ENCODE data around the gene ATRNL1. TPM values are rescaled to one million over a fixed set of nuclear protein-coding genes. Genes with fewer than 3 reads are reported as not detected.

ATRNL1 gene
- total RNA-seq, 2 donors from 2014 or later: 4.1 to 4.5 TPM

- no peaks in the 10 kb centered on the region for H3K4me1 ChIP-seq
- no peak for DNase-seq (ENCODE audit: low spot score)
- no peak overlapping the region for H3K27ac ChIP-seq
- H3K27me3 ChIP-seq: no peaks in the 10 kb centered on the region
- TF ChIP-seq CTCF (IDR thresholded peaks at IDR 0.05): no peak
- no peak overlapping the region for H3K4me3 ChIP-seq
- H3K36me3 ChIP-seq: no peaks in the 10 kb centered on the region
- no peaks in the 10 kb centered on the region for H3K9me3 ChIP-seq
Measured at GRCh38 chr10:115977855-115978254, 884.7 kb downstream of the ATRNL1 start.

- TF ChIP-seq CTCF (IDR thresholded peaks at IDR 0.05): no peak
- Histone ChIP-seq H3K4me3 (no peak overlapping the region), H3K36me3 (no peaks in the 10 kb centered on the region), H3K9me3 (peaks cover 0 to 10% of the 10 kb centered on the region in 2 donors), H3K27ac (no peak overlapping the region), H3K4me1 (no peaks in the 10 kb centered on the region), H3K27me3 (no peaks in the 10 kb centered on the region)
- no peak for DNase-seq (ENCODE audit: low spot score)
Measured at GRCh38 chr10:115979576-115979975, 886.4 kb downstream of the ATRNL1 start.

GRCh38 chr10:115980470-115980869 is 887.3 kb downstream of the ATRNL1 start:
- Histone ChIP-seq H3K27ac (no peak overlapping the region), H3K27me3 (no peaks in the 10 kb centered on the region), H3K4me1 (no peaks in the 10 kb centered on the region), H3K36me3 (no peaks in the 10 kb centered on the region), H3K4me3 (no peak overlapping the region), H3K9me3 (peaks cover 0 to 14% of the 10 kb centered on the region in 2 donors)
- DNase-seq (ENCODE audit: low spot score): no peak
- TF ChIP-seq CTCF (IDR thresholded peaks at IDR 0.05): no peak

- TF ChIP-seq CTCF (IDR thresholded peaks at IDR 0.05): no peak
- H3K36me3 ChIP-seq: no peaks in the 10 kb centered on the region
- no peak overlapping the region for H3K4me3 ChIP-seq
- no peak overlapping the region for H3K27ac ChIP-seq
- no peaks in the 10 kb centered on the region for H3K27me3 ChIP-seq
- no peak for DNase-seq (ENCODE audit: low spot score)
- no peaks in the 10 kb centered on the region for H3K4me1 ChIP-seq
- H3K9me3 ChIP-seq: peaks cover 0 to 14% of the 10 kb centered on the region in 2 donors
Measured at GRCh38 chr10:115981081-115981480, 887.9 kb downstream of the ATRNL1 start.

GRCh38 chr10:115982076-115982475 is 888.9 kb downstream of the ATRNL1 start:
- DNase-seq (ENCODE audit: low spot score): no peak
- Histone ChIP-seq H3K27ac (no peak overlapping the region), H3K4me1 (no peaks in the 10 kb centered on the region), H3K4me3 (no peak overlapping the region), H3K27me3 (no peaks in the 10 kb centered on the region), H3K36me3 (no peaks in the 10 kb centered on the region), H3K9me3 (peaks cover 0 to 14% of the 10 kb centered on the region in 2 donors)
- no peak for TF ChIP-seq CTCF (IDR thresholded peaks at IDR 0.05)

- no peaks in the 10 kb centered on the region for H3K27me3 ChIP-seq
Measured at GRCh38 chr10:115982526-115982925, 889.4 kb downstream of the ATRNL1 start.

More at GRCh38 chr10:115982526-115982925, 889.4 kb downstream of the ATRNL1 start:
- H3K9me3 ChIP-seq: peaks cover 0 to 14% of the 10 kb centered on the region in 2 donors
- H3K36me3 ChIP-seq: no peaks in the 10 kb centered on the region
- H3K4me3 ChIP-seq: no peak overlapping the region
- no peak for TF ChIP-seq CTCF (IDR thresholded peaks at IDR 0.05)
- DNase-seq (ENCODE audit: low spot score): no peak
- no peak overlapping the region for H3K27ac ChIP-seq
- no peaks in the 10 kb centered on the region for H3K4me1 ChIP-seq

Measured in right atrium auricular region (tissue), 2 donors.